H1 (cell line): ENCODE measurements around the gene QSOX1. TPM values are rescaled to one million over a fixed set of nuclear protein-coding genes. Genes with fewer than 3 reads are reported as not detected.

Experiments
- CTCF ChIA-PET: fragments of 300-600 bp; sonication (Branson Sonifier 250); formaldehyde crosslinking; loops from one replicate; lab custom pipeline; 2021; ENCODE audit not compliant: partially characterized antibody; lab: Charles Lee
- POLR2A ChIA-PET: fragments of 300-600 bp; sonication (Branson Sonifier 250); formaldehyde crosslinking; loops from one replicate; lab custom pipeline; 2021; ENCODE audit warnings: inconsistent platforms; ENCODE audit not compliant: partially characterized antibody; lab: Charles Lee
- DNase-seq, 2 experiments: peaks; one replicate each; pipeline versions ENCODE4 v3.0.0 to v3.0.0-alpha.2; 2010 to 2022; ENCODE audit warnings: low spot score in 2 of 2, low read depth in 1 of 2, mixed read lengths in 1 of 2
- FAIRE-seq: peaks from 2 replicates; lab custom pipeline; 2011; peaks lifted over from hg19 to GRCh38; lab: Jason Lieb, UNC
- H2AFZ ChIP-seq: 2 replicates; pipeline ENCODE4 v1.8.1; 2012; ENCODE audit warnings: low read length, inconsistent platforms
- H2AK5ac ChIP-seq: 2 replicates; pipeline ENCODE4 v1.6.1; 2013; ENCODE audit warnings: low read depth, low read length
- H2BK120ac ChIP-seq: replicated peaks from 2 replicates; pipeline ENCODE3; 2013; ENCODE audit warnings: low read depth, low read length, inconsistent platforms
- H2BK12ac ChIP-seq: 2 replicates; pipeline ENCODE4 v1.6.1; 2013; ENCODE audit warnings: low read depth, low read length
- H2BK15ac ChIP-seq: 2 replicates; pipeline ENCODE4 v1.6.1; 2013; ENCODE audit warnings: low read length
- H2BK20ac ChIP-seq: 2 replicates; pipeline ENCODE4 v1.6.1; 2013; ENCODE audit warnings: low read length
- H2BK5ac ChIP-seq: 2 replicates; pipeline ENCODE4 v1.6.1; 2013; ENCODE audit warnings: low read depth, low read length
- H3K14ac ChIP-seq: 2 replicates; pipeline ENCODE4 v1.6.1; 2013; ENCODE audit warnings: inconsistent platforms; ENCODE audit not compliant: insufficient read length
- H3K18ac ChIP-seq: 2 replicates; pipeline ENCODE4 v1.6.1; 2013; ENCODE audit warnings: low read length; ENCODE audit errors: extremely low read depth
- H3K23ac ChIP-seq: 2 replicates; pipeline ENCODE4 v1.6.1; 2013; ENCODE audit warnings: inconsistent platforms; ENCODE audit not compliant: insufficient read length
- H3K23me2 ChIP-seq: 2 replicates; pipeline ENCODE4 v1.6.1; 2013; ENCODE audit warnings: low read depth, low read length
- H3K27ac ChIP-seq: 2 replicates; pipeline ENCODE4 v1.6.1; 2011; ENCODE audit warnings: low read depth, low read length, inconsistent platforms
- H3K27me3 ChIP-seq, 4 experiments: replicated peaks in 1 of 4; 1 replicate in 1 of 4; 2 replicates in 3 of 4; pipeline versions ENCODE4 v1.6.1 to v1.8.1; 2011 to 2013; ENCODE audit warnings: low read length in 3 of 4, mild to moderate bottlenecking in 3 of 4, inconsistent platforms in 2 of 4, mixed read lengths in 2 of 4, moderate library complexity in 1 of 4; ENCODE audit not compliant: control insufficient read depth in 3 of 4, insufficient read depth in 3 of 4; ENCODE audit errors: extremely low read depth in 1 of 4
- H3K36me3 ChIP-seq, 4 experiments: 2 replicates each; pipeline versions ENCODE4 v1.6.1 to v1.8.1; 2011 to 2013; ENCODE audit warnings: mild to moderate bottlenecking in 4 of 4, low read length in 3 of 4, moderate library complexity in 2 of 4, control low read depth in 1 of 4, inconsistent platforms in 1 of 4; ENCODE audit not compliant: insufficient read depth in 4 of 4, control insufficient read depth in 2 of 4
- H3K4ac ChIP-seq: replicated peaks from 2 replicates; pipeline ENCODE3; 2013; ENCODE audit warnings: low read length, low read depth, mixed read lengths, inconsistent platforms; ENCODE audit not compliant: insufficient read length
- H3K4me1 ChIP-seq, 4 experiments: replicated peaks in 1 of 4; 1 replicate in 1 of 4; 2 replicates in 3 of 4; pipeline versions ENCODE4 v1.6.1 to v1.8.1; 2011 to 2013; ENCODE audit warnings: low read length in 3 of 4, inconsistent platforms in 2 of 4, mixed read lengths in 1 of 4; ENCODE audit not compliant: insufficient read depth in 4 of 4, control insufficient read depth in 3 of 4
- H3K4me2 ChIP-seq, 2 experiments: 2 replicates each; pipeline versions ENCODE4 v1.6.1 to v1.8.1; 2011 to 2013; ENCODE audit warnings: low read depth in 2 of 2, low read length in 2 of 2, control low read depth in 1 of 2, inconsistent platforms in 1 of 2, mild to moderate bottlenecking in 1 of 2; ENCODE audit not compliant: insufficient read depth in 1 of 2
- H3K4me3 ChIP-seq, 4 experiments: fragments of 200-600, 300-600 bp in 1 of 4; sonication (generic), shearing (Covaris generic), sonication (Bioruptor Twin) in 1 of 4; 2 replicates each; pipeline versions ENCODE4 v1.5.1 to v1.8.1; 2011 to 2016; ENCODE audit warnings: low read length in 4 of 4, low read depth in 3 of 4, control low read depth in 2 of 4, inconsistent platforms in 2 of 4, mild to moderate bottlenecking in 2 of 4, mixed read lengths in 1 of 4, moderate library complexity in 1 of 4; ENCODE audit not compliant: insufficient read depth in 2 of 4; ENCODE audit errors: extremely low read depth in 1 of 4
- H3K56ac ChIP-seq: replicated peaks from 2 replicates; pipeline ENCODE3; 2013; ENCODE audit warnings: low read depth, mild to moderate bottlenecking, mixed read lengths, low read length, inconsistent platforms; ENCODE audit not compliant: insufficient read length
- H3K79me1 ChIP-seq: 2 replicates; pipeline ENCODE4 v1.6.1; 2013; ENCODE audit warnings: low read depth, low read length, control low read depth
- H3K79me2 ChIP-seq, 2 experiments: 2 replicates each; pipeline versions ENCODE4 v1.6.1 to v1.8.1; 2012 to 2013; ENCODE audit warnings: low read length in 2 of 2, mild to moderate bottlenecking in 2 of 2, inconsistent platforms in 1 of 2; ENCODE audit not compliant: insufficient read depth in 2 of 2, control insufficient read depth in 1 of 2
- H3K9ac ChIP-seq, 4 experiments: replicated peaks in 1 of 4; 1 replicate in 1 of 4; 2 replicates in 3 of 4; pipeline versions ENCODE4 v1.6.1 to v1.8.1; 2011 to 2013; ENCODE audit warnings: low read depth in 3 of 4, low read length in 3 of 4, control low read depth in 2 of 4, mild to moderate bottlenecking in 2 of 4, moderate library complexity in 2 of 4, inconsistent platforms in 1 of 4; ENCODE audit errors: extremely low read depth in 1 of 4
- H3K9me3 ChIP-seq, 2 experiments: 2 replicates each; pipeline versions ENCODE4 v1.6.1 to v1.8.1; 2012 to 2013; ENCODE audit warnings: mild to moderate bottlenecking in 2 of 2, moderate library complexity in 2 of 2, control low read depth in 1 of 2, inconsistent platforms in 1 of 2, low read depth in 1 of 2, low read length in 1 of 2, mixed read lengths in 1 of 2; ENCODE audit not compliant: insufficient read depth in 2 of 2
- H4K20me1 ChIP-seq, 2 experiments: replicated peaks in 1 of 2; 2 replicates each; pipeline versions ENCODE3 to v1.8.1; 2011 to 2013; ENCODE audit warnings: inconsistent platforms in 2 of 2, low read length in 2 of 2, mild to moderate bottlenecking in 1 of 2; ENCODE audit not compliant: insufficient read depth in 2 of 2, control insufficient read depth in 1 of 2
- H4K5ac ChIP-seq: 2 replicates; pipeline ENCODE4 v1.6.1; 2013; ENCODE audit warnings: low read length, low read depth, mixed read lengths, inconsistent platforms; ENCODE audit not compliant: insufficient read length
- H4K8ac ChIP-seq: 2 replicates; pipeline ENCODE4 v1.8.0; 2013; ENCODE audit warnings: mild to moderate bottlenecking, moderate library complexity, low read length, inconsistent platforms; ENCODE audit not compliant: insufficient read depth; ENCODE audit errors: extremely low read depth
- H4K91ac ChIP-seq: replicated peaks from 2 replicates; pipeline ENCODE3; 2013; ENCODE audit warnings: low read length, mixed read lengths, inconsistent platforms; ENCODE audit not compliant: insufficient read length
- WGBS, 2 experiments: shearing (Covaris generic) in 1 of 2; methylation state at CpG; one replicate each; pipeline versions ENCODE4 v1.1.6 to v1.1.7; 2013 to 2015; ENCODE audit warnings: low lambda C conversion rate in 2 of 2, mixed read lengths in 2 of 2, inconsistent platforms in 1 of 2, low coverage in 1 of 2, missing lambda C conversion rate in 1 of 2; ENCODE audit not compliant: insufficient replicate concordance in 2 of 2, insufficient coverage in 1 of 2, insufficient read length in 1 of 2; ENCODE audit errors: extremely low coverage in 1 of 2, missing lambda C conversion rate in 1 of 2; 5-methylcytosine and 5-hydroxymethylcytosine counted together
- polyA plus RNA-seq, 7 experiments: library from polyadenylated mRNA; depleted of rRNA in 3 of 7; stranded (reverse) in 5 of 7; unstranded in 2 of 7; fragments of >200 nt in 5 of 7; fragments of 200-250 nt in 2 of 7; gene quantifications; 1 replicate in 5 of 7; 2 replicates in 1 of 7; 4 replicates in 1 of 7; pipeline versions ENCODE4 v1.2.1 to v1.2.3, GENCODE V29; 2011 to 2013; ENCODE audit warnings: missing spikeins in 2 of 7, mixed read lengths in 2 of 7
- total RNA-seq: library from RNA; stranded (reverse); fragmentation: NEBNext Ultra II Directional; extraction: Animal tissue kit (Norgen Biotek cat#: 25700); gene quantifications from 2 replicates; pipeline ENCODE4 v1.2.1, GENCODE V29; 2021

QSOX1 gene
- total and polyA plus RNA-seq, 2 of the 8 experiments (the other 6 are each of a cell fraction or from before 2014, with no cell fraction given), result 97.7 to 123 TPM

GRCh38 chr1:180250883-180251509, 96.3 kb downstream of the QSOX1 start:
- peaks cover 3% of the 10 kb centered on the region; the same call in 1 of the 2 replicates for H3K23me2 ChIP-seq
- no peak overlapping the region for H3K14ac ChIP-seq
- H3K4ac ChIP-seq, result no peak overlapping the region
- DNase-seq, result no peak
- H3K23ac ChIP-seq, result no peak overlapping the region
- CTCF ChIA-PET, result interaction anchor here (0.8 to 17.1 kb wide), 16 partner anchors 8 to 228 kb away, joined by 3 to 244 read pairs (median 22); partner anchors contain the start of gene LHX4
- POLR2A ChIA-PET, result no interaction called here
- H3K9ac ChIP-seq, result no peak overlapping the region
- H4K20me1 ChIP-seq, result peaks cover 0 to 2% of the 10 kb centered on the region in 2 experiments
- no peak overlapping the region for H3K56ac ChIP-seq
- no peaks in the 10 kb centered on the region for H3K9me3 ChIP-seq
- no peak overlapping the region for H3K27ac ChIP-seq
- H2BK12ac ChIP-seq, result no peak overlapping the region
- H2BK20ac ChIP-seq, result no peak overlapping the region
- H4K5ac ChIP-seq, result no peak overlapping the region
- H2BK15ac ChIP-seq, result no peak overlapping the region
- no peaks in the 10 kb centered on the region for H3K79me2 ChIP-seq
- no peaks in the 10 kb centered on the region for H3K79me1 ChIP-seq
- H2AK5ac ChIP-seq, result 0 out of 2 replicates have a peak overlapping the region, but pooled peaks have one; percentile 100
- H3K18ac ChIP-seq, result no peak overlapping the region; the same call in 1 of the 2 replicates
- H3K4me1 ChIP-seq, result peaks cover 7 to 28% (median 17%) of the 10 kb centered on the region in 4 experiments
- H3K36me3 ChIP-seq, result no peaks in the 10 kb centered on the region
- H2AFZ ChIP-seq, result no peak overlapping the region
- 87% methylated on average over 13 of the region's 16 CpGs; no CpG with 5 or more reads in 1 of the 2 experiments for WGBS, 2 experiments
- no peak overlapping the region for H4K8ac ChIP-seq
- no peak overlapping the region for H3K4me2 ChIP-seq
- no peak overlapping the region for H3K4me3 ChIP-seq
- H2BK120ac ChIP-seq, result no peak overlapping the region
- FAIRE-seq, result no peak
- H4K91ac ChIP-seq, result no peak overlapping the region
- H2BK5ac ChIP-seq, result no peak overlapping the region
- H3K27me3 ChIP-seq, result no peaks in the 10 kb centered on the region; a peak in 1 of 7 replicates
